ENCODE data around the gene DEF6. TPM values are rescaled to one million over a fixed set of nuclear protein-coding genes. Genes with fewer than 3 reads are reported as not detected.

The DEF6 gene
- total and polyA plus RNA-seq, 2 of the 13 experiments (the other 11 are each of a cell fraction or from before 2014, with no cell fraction given), result 5.2 to 10.0 TPM

DNA sequence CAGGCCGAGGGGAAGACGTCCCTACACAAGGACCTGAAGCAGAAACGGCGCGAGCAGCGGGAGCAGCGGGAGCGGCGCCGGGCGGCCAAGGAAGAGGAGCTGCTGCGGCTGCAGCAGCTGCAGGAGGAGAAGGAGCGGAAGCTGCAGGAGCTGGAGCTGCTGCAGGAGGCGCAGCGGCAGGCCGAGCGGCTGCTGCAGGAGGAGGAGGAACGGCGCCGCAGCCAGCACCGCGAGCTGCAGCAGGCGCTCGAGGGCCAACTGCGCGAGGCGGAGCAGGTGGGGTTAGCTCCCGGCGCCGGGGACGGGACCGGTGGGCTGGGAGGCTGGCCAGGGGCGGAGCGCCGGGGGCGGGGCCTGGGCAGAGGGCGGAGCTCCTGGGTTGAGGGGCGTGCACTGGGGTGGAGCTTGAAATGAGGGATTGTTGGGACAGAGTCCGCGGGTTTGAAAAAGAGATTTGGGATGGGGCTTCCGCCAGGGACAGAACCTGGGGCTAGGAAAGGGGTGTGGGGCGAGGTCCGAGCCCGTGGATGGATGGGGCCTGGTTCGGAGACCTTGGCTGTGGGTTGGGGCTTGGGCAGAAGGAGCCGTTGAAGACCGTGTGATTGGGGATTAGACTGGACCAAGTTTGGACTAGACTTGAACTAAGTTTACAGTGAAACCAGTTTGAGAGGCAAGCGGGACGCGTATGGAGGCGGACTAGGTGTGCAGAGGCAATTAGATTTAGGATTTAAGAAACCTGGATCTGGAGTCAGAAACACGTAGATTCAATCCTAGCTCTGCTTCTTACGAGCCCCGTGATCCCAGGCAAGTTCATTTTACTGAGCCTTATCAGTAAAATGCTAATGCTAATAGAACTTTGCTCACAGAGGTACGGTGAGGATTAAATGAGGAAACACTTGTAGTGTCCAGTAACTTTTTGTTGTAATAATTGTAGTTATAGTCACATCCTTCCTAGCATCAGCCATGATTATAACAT lies 20.9 kb downstream of the DEF6 start (continued):
- TF ChIP-seq, protein P1, sequence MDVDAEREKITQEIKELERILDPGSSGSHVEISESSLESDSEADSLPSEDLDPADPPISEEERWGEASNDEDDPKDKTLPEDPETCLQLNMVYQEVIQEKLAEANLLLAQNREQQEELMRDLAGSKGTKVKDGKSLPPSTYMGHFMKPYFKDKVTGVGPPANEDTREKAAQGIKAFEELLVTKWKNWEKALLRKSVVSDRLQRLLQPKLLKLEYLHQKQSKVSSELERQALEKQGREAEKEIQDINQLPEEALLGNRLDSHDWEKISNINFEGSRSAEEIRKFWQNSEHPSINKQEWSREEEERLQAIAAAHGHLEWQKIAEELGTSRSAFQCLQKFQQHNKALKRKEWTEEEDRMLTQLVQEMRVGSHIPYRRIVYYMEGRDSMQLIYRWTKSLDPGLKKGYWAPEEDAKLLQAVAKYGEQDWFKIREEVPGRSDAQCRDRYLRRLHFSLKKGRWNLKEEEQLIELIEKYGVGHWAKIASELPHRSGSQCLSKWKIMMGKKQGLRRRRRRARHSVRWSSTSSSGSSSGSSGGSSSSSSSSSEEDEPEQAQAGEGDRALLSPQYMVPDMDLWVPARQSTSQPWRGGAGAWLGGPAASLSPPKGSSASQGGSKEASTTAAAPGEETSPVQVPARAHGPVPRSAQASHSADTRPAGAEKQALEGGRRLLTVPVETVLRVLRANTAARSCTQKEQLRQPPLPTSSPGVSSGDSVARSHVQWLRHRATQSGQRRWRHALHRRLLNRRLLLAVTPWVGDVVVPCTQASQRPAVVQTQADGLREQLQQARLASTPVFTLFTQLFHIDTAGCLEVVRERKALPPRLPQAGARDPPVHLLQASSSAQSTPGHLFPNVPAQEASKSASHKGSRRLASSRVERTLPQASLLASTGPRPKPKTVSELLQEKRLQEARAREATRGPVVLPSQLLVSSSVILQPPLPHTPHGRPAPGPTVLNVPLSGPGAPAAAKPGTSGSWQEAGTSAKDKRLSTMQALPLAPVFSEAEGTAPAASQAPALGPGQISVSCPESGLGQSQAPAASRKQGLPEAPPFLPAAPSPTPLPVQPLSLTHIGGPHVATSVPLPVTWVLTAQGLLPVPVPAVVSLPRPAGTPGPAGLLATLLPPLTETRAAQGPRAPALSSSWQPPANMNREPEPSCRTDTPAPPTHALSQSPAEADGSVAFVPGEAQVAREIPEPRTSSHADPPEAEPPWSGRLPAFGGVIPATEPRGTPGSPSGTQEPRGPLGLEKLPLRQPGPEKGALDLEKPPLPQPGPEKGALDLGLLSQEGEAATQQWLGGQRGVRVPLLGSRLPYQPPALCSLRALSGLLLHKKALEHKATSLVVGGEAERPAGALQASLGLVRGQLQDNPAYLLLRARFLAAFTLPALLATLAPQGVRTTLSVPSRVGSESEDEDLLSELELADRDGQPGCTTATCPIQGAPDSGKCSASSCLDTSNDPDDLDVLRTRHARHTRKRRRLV (CRISPR knock-in tag; IDR thresholded peaks at IDR 0.05), result 0 out of 2 replicates have a peak, but pooled peaks have one; percentile 5
- TF ChIP-seq, protein P2, sequence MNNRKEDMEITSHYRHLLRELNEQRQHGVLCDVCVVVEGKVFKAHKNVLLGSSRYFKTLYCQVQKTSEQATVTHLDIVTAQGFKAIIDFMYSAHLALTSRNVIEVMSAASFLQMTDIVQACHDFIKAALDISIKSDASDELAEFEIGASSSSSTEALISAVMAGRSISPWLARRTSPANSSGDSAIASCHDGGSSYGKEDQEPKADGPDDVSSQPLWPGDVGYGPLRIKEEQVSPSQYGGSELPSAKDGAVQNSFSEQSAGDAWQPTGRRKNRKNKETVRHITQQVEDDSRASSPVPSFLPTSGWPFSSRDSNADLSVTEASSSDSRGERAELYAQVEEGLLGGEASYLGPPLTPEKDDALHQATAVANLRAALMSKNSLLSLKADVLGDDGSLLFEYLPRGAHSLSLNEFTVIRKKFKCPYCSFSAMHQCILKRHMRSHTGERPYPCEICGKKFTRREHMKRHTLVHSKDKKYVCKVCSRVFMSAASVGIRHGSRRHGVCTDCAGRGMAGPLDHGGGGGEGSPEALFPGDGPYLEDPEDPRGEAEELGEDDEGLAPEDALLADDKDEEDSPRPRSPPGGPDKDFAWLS (CRISPR knock-in tag; IDR thresholded peaks at IDR 0.05; ENCODE audit: borderline replicate concordance), result peak; percentile 86; the same call in 1 of the 2 replicates
- TF ChIP-seq, protein P3, sequence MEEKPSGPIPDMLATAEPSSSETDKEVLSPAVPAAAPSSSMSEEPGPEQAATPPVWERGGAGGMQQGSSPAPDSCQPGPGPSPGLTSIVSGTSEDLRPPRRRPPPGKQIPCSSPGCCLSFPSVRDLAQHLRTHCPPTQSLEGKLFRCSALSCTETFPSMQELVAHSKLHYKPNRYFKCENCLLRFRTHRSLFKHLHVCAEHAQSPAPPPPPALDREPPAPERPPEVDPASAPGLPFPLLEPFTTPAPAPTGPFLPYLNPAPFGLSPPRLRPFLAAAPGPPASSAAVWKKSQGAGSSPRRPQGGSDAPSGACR (CRISPR knock-in tag; IDR thresholded peaks at IDR 0.05), result peak; percentile 94
- TF ChIP-seq NKX3-1 (CRISPR knock-in tag; IDR thresholded peaks at IDR 0.05) (peak; percentile 76; the same call in 1 of the 2 replicates), ZNF547 (CRISPR knock-in tag; IDR thresholded peaks at IDR 0.05) (peak; percentile 93; the same call in 1 of the 2 replicates), MIXL1 (CRISPR knock-in tag; IDR thresholded peaks at IDR 0.05) (no peak), RFXAP (CRISPR knock-in tag; IDR thresholded peaks at IDR 0.05; ENCODE audit: borderline replicate concordance) (peak; percentile 94), REPIN1 (CRISPR knock-in tag; IDR thresholded peaks at IDR 0.05; ENCODE audit: borderline replicate concordance, low read depth) (no peak; the same call in 1 of the 2 replicates), ZNF136 (CRISPR knock-in tag; IDR thresholded peaks at IDR 0.05; ENCODE audit: low read depth) (peak; percentile 56; the same call in 1 of the 2 replicates), ZNF724P (CRISPR knock-in tag; IDR thresholded peaks at IDR 0.05; ENCODE audit: borderline replicate concordance) (no peak; the same call in 1 of the 2 replicates), EP300 (IDR thresholded peaks at IDR 0.05; ENCODE audit: low read depth in 2 of 2, low read length in 2 of 2) (peak; percentile 32 to 62; a peak in 1 of 4 replicates), EP300 (CRISPR knock-in tag; IDR thresholded peaks at IDR 0.05; ENCODE audit: borderline replicate concordance) (no peak), ETV5 (CRISPR knock-in tag; IDR thresholded peaks at IDR 0.05; ENCODE audit: borderline replicate concordance) (peak; percentile 56; the same call in 1 of the 2 replicates)
- TF ChIP-seq, protein P4, sequence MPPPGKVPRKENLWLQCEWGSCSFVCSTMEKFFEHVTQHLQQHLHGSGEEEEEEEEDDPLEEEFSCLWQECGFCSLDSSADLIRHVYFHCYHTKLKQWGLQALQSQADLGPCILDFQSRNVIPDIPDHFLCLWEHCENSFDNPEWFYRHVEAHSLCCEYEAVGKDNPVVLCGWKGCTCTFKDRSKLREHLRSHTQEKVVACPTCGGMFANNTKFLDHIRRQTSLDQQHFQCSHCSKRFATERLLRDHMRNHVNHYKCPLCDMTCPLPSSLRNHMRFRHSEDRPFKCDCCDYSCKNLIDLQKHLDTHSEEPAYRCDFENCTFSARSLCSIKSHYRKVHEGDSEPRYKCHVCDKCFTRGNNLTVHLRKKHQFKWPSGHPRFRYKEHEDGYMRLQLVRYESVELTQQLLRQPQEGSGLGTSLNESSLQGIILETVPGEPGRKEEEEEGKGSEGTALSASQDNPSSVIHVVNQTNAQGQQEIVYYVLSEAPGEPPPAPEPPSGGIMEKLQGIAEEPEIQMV (CRISPR knock-in tag; IDR thresholded peaks at IDR 0.05; ENCODE audit: low read depth), result peak; percentile 89
- TF ChIP-seq, protein P5, sequence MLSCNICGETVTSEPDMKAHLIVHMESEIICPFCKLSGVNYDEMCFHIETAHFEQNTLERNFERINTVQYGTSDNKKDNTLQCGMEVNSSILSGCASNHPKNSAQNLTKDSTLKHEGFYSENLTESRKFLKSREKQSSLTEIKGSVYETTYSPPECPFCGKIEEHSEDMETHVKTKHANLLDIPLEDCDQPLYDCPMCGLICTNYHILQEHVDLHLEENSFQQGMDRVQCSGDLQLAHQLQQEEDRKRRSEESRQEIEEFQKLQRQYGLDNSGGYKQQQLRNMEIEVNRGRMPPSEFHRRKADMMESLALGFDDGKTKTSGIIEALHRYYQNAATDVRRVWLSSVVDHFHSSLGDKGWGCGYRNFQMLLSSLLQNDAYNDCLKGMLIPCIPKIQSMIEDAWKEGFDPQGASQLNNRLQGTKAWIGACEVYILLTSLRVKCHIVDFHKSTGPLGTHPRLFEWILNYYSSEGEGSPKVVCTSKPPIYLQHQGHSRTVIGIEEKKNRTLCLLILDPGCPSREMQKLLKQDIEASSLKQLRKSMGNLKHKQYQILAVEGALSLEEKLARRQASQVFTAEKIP (CRISPR knock-in tag; IDR thresholded peaks at IDR 0.05; ENCODE audit: borderline replicate concordance), result no peak

All from HepG2 (cell line).